Vagina (tissue), 2 donors: ENCODE results near the gene AQP10.

ENCODE experiments used
- POLR2A ChIP-seq, 2 donors: fragments of 450-650 bp; IDR thresholded peaks; one replicate each; pipeline ENCODE4 v1.6.1; 2017; ENCODE audit warnings: antibody characterized with exemption in 2 of 2, mild to moderate bottlenecking in 2 of 2, moderate library complexity in 2 of 2
- POLR2AphosphoS5 ChIP-seq, 2 donors: sonication (generic); formaldehyde crosslinking; IDR thresholded peaks; one replicate each; pipeline ENCODE4 v1.9.0; 2017; ENCODE audit warnings: antibody characterized with exemption in 2 of 2, mild to moderate bottlenecking in 2 of 2, low read depth in 1 of 2; ENCODE audit not compliant: insufficient read depth in 1 of 2
- TF ChIP-seq, protein P1 (sequence below), 3 experiments: fragments of 450-650 bp in 2 of 3; fragments of 200-600 bp in 1 of 3; sonication (generic) in 1 of 3; IDR thresholded peaks; one replicate each; pipeline ENCODE4 v1.5.1; 2017 to 2019; ENCODE audit warnings: antibody characterized with exemption in 3 of 3, mild to moderate bottlenecking in 2 of 3, moderate library complexity in 2 of 3

DNA sequence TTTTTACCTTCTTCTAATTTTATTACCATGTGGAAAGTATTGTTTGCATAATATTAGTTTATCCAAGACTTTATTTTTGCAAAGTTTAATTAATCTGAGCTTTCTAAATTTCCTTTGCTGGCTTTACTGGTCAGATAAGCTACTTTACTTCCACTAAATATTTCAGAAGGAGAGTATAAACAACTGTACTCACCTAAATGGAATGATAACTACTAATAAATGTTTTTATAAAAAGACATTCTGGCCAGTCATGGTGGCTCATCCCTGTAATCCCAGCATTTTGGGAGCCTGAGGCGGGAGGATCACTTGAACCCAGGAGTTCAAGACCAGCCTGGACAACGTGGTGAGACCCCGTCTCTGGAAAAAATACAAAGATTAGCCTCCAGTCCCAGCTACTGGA is 40.5 kb downstream of the AQP10 start:
- TF ChIP-seq, protein P1, sequence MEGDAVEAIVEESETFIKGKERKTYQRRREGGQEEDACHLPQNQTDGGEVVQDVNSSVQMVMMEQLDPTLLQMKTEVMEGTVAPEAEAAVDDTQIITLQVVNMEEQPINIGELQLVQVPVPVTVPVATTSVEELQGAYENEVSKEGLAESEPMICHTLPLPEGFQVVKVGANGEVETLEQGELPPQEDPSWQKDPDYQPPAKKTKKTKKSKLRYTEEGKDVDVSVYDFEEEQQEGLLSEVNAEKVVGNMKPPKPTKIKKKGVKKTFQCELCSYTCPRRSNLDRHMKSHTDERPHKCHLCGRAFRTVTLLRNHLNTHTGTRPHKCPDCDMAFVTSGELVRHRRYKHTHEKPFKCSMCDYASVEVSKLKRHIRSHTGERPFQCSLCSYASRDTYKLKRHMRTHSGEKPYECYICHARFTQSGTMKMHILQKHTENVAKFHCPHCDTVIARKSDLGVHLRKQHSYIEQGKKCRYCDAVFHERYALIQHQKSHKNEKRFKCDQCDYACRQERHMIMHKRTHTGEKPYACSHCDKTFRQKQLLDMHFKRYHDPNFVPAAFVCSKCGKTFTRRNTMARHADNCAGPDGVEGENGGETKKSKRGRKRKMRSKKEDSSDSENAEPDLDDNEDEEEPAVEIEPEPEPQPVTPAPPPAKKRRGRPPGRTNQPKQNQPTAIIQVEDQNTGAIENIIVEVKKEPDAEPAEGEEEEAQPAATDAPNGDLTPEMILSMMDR (IDR thresholded peaks at IDR 0.05): no peak
- TF ChIP-seq POLR2A (IDR thresholded peaks at IDR 0.05): no peak
- TF ChIP-seq POLR2AphosphoS5 (IDR thresholded peaks at IDR 0.05; ENCODE audit: insufficient read depth in 1 of 2, low read depth in 1 of 2): no peak
